ENCODE data around the gene CLEC2D. TPM values are rescaled to one million over a fixed set of nuclear protein-coding genes. Genes with fewer than 3 reads are reported as not detected.

The CLEC2D gene
- total and polyA plus RNA-seq, 9 donors = 2.4 to 16.1 (median 10.8) TPM

- 37 to 43% (median 43%) methylated on average over 5 of the region's 5 CpGs for WGBS, 3 donors
- Histone ChIP-seq H3K4me1 (ENCODE audit: insufficient read depth) (peaks cover 3% of the 10 kb centered on the region), H3K9me3 (no peaks in the 10 kb centered on the region), H3K27ac (no peak overlapping the region), H3K4me3 (peak overlapping the region; percentile 68), H3K27me3 (no peaks in the 10 kb centered on the region), H3K36me3 (no peaks in the 10 kb centered on the region)
- no peak for DNase-seq
- TF ChIP-seq, protein P1, sequence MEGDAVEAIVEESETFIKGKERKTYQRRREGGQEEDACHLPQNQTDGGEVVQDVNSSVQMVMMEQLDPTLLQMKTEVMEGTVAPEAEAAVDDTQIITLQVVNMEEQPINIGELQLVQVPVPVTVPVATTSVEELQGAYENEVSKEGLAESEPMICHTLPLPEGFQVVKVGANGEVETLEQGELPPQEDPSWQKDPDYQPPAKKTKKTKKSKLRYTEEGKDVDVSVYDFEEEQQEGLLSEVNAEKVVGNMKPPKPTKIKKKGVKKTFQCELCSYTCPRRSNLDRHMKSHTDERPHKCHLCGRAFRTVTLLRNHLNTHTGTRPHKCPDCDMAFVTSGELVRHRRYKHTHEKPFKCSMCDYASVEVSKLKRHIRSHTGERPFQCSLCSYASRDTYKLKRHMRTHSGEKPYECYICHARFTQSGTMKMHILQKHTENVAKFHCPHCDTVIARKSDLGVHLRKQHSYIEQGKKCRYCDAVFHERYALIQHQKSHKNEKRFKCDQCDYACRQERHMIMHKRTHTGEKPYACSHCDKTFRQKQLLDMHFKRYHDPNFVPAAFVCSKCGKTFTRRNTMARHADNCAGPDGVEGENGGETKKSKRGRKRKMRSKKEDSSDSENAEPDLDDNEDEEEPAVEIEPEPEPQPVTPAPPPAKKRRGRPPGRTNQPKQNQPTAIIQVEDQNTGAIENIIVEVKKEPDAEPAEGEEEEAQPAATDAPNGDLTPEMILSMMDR (IDR thresholded peaks at IDR 0.05) = no peak
- TF ChIP-seq POLR2A (IDR thresholded peaks at IDR 0.05) (no peak), EP300 (IDR thresholded peaks at IDR 0.05) (no peak)
- intact Hi-C loops (cut with DNase I) = loop anchor here in 1 of 4 donors (5.0 kb wide), 1 partner anchor 1838 kb away; no protein-coding TSS in a partner anchor
These were observed 20.0 kb upstream of the CLEC2D start for GRCh38 chr12:9649532-9649940.

- WGBS, 3 donors = 52 to 59% (median 57%) methylated on average over 4 of the region's 4 CpGs
- Histone ChIP-seq H3K4me1 (ENCODE audit: insufficient read depth) (peaks cover 3% of the 10 kb centered on the region), H3K27ac (no peak overlapping the region), H3K4me3 (peak overlapping the region; percentile 21), H3K36me3 (no peaks in the 10 kb centered on the region), H3K9me3 (no peaks in the 10 kb centered on the region), H3K27me3 (no peaks in the 10 kb centered on the region)
- TF ChIP-seq, protein P1 (IDR thresholded peaks at IDR 0.05) = no peak
- TF ChIP-seq EP300 (IDR thresholded peaks at IDR 0.05) (no peak), POLR2A (IDR thresholded peaks at IDR 0.05) (no peak)
- no peak for DNase-seq
- intact Hi-C loops (cut with DNase I) = no loop called here
These were observed 19.3 kb upstream of the CLEC2D start for GRCh38 chr12:9650151-9650576.

DNA sequence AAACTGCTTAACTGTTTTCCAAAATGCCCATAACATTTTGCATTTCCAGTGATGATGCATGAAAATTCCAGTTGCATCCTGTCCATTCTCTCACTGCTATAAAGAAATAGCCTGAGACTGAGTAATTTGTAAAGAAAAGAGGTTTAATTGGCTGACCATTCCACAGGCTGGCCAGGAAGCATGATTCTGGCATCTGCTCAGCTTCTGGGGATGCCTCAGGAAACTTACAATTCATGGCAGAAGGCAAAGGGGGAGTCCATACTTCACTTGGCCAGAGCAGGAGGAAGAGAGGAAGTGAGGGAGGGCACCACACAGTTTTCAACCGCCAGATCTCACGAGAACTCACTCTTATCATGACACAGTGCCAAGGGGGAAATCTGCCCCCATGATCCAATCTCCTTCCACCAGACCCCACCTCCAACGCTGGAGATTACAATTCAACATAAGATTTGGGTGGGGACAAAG is 18.2 kb upstream of the CLEC2D start:
- Histone ChIP-seq H3K4me3 (no peak overlapping the region), H3K36me3 (no peaks in the 10 kb centered on the region), H3K27me3 (no peaks in the 10 kb centered on the region), H3K4me1 (ENCODE audit: insufficient read depth) (peaks cover 3% of the 10 kb centered on the region), H3K9me3 (no peaks in the 10 kb centered on the region), H3K27ac (no peak overlapping the region)
- no peak for TF ChIP-seq POLR2A (IDR thresholded peaks at IDR 0.05)
- TF ChIP-seq EP300 (IDR thresholded peaks at IDR 0.05) = no peak
- TF ChIP-seq, protein P1 (IDR thresholded peaks at IDR 0.05) = no peak
- 77 to 88% (median 77%) methylated on average over 3 of the region's 3 CpGs for WGBS, 3 donors
- no peak for DNase-seq
- intact Hi-C loops (cut with DNase I) = no loop called here

DNA sequence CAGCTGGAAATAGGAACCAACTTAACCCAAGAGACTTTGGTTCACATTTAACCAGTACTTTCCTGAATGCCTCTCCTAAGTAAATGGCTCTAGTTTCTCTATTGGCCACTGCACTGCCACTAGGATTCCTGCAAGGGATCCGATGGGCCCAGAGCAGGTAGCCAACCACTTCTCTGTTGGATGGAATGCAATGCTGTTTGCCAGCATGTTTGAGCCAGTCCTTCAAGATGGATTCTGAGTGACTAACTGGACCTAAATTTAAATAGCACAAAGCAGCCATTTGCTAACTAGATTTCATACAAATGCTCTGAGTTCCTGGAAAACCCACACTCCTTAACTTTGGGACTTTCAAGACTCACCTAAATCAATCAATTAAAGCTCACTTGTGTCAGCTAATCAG is 9.5 kb upstream of the CLEC2D start:
- intact Hi-C loops (cut with DNase I) = no loop called here
- no peak for DNase-seq
- no peaks in the 10 kb centered on the region for H3K4me1 ChIP-seq (ENCODE audit: insufficient read depth)
- no peak overlapping the region for H3K27ac ChIP-seq
- H3K9me3 ChIP-seq = no peaks in the 10 kb centered on the region
- WGBS, 3 donors = 46 to 96% (median 96%) methylated on average over 1 of the region's 1 CpG
- H3K27me3 ChIP-seq = no peaks in the 10 kb centered on the region
- no peaks in the 10 kb centered on the region for H3K36me3 ChIP-seq
- no peak overlapping the region for H3K4me3 ChIP-seq
- TF ChIP-seq, protein P1 (IDR thresholded peaks at IDR 0.05) = no peak
- TF ChIP-seq EP300 (IDR thresholded peaks at IDR 0.05) = no peak
- TF ChIP-seq POLR2A (IDR thresholded peaks at IDR 0.05) = no peak

Measured in ovary (tissue), 9 donors.